ENCODE measurements around the gene WWOX.

Gene WWOX

DNA sequence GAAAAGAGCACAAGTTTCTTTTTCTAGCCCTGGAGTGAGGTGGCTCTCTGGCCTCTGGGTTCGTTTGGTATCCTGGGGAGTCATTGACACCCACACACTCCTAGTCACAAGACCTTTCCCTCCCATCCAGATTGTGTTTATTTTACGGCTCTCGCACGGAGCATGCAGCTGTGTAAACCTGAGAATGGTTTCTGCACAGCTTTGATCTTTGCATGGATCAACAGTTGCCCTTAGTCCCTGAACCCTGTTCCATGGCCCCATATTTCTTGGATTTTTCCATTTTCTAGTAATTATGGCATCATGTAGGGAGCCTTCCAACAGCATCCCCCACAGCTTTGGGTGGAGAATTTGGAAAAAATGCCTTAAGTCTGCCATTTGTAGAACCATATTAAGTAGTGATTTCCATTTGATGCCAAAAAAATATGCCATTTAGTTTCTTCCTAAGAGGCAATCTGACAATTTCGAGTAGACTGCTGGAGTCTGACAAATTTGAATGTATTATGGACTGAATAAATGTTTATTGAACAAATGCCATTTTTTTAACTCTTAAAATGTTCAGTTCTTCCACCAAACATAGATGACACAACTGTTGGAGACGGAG is 197.7 kb downstream of the WWOX start:
- TF ChIP-seq EZH2 (optimal IDR thresholded peaks at IDR 0.05; ENCODE audit: low read depth, low read length) (no peak), EZH2phosphoT487 (IDR thresholded peaks at IDR 0.05; ENCODE audit: low read length) (no peak)
- TF ChIP-seq, protein P1, sequence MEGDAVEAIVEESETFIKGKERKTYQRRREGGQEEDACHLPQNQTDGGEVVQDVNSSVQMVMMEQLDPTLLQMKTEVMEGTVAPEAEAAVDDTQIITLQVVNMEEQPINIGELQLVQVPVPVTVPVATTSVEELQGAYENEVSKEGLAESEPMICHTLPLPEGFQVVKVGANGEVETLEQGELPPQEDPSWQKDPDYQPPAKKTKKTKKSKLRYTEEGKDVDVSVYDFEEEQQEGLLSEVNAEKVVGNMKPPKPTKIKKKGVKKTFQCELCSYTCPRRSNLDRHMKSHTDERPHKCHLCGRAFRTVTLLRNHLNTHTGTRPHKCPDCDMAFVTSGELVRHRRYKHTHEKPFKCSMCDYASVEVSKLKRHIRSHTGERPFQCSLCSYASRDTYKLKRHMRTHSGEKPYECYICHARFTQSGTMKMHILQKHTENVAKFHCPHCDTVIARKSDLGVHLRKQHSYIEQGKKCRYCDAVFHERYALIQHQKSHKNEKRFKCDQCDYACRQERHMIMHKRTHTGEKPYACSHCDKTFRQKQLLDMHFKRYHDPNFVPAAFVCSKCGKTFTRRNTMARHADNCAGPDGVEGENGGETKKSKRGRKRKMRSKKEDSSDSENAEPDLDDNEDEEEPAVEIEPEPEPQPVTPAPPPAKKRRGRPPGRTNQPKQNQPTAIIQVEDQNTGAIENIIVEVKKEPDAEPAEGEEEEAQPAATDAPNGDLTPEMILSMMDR (IDR thresholded peaks at IDR 0.05; ENCODE audit: low read length), result no peak
- no peak overlapping the region for H3K4me2 ChIP-seq (ENCODE audit: low read depth, low read length)
- H3K9ac ChIP-seq (ENCODE audit: low read length), result no peak overlapping the region
- H4K20me1 ChIP-seq (ENCODE audit: insufficient read depth, low read length), result no peaks in the 10 kb centered on the region
- H3K27me3 ChIP-seq (replicated peaks; ENCODE audit: insufficient read depth, low read length), result no peaks in the 10 kb centered on the region
- no peak overlapping the region for H3K27ac ChIP-seq (ENCODE audit: low read length)
- H3F3A ChIP-seq (ENCODE audit: insufficient read depth, low read length), result no peaks in the 10 kb centered on the region
- no peaks in the 10 kb centered on the region for H3K36me3 ChIP-seq (replicated peaks; ENCODE audit: insufficient read depth, low read length)
- no peaks in the 10 kb centered on the region for H3K4me1 ChIP-seq (ENCODE audit: low read length)
- H3K9me3 ChIP-seq (replicated peaks; ENCODE audit: insufficient read depth, low read length), result no peaks in the 10 kb centered on the region
- no peak for DNase-seq
- no peaks in the 10 kb centered on the region for H3K9me2 ChIP-seq (replicated peaks; ENCODE audit: insufficient read depth, low read length)
- no peaks in the 10 kb centered on the region for H3K79me2 ChIP-seq (ENCODE audit: low read length)
- no peak overlapping the region for H2AFZ ChIP-seq (ENCODE audit: low read length)
- no peak overlapping the region for H3K4me3 ChIP-seq (ENCODE audit: low read length)

DNA sequence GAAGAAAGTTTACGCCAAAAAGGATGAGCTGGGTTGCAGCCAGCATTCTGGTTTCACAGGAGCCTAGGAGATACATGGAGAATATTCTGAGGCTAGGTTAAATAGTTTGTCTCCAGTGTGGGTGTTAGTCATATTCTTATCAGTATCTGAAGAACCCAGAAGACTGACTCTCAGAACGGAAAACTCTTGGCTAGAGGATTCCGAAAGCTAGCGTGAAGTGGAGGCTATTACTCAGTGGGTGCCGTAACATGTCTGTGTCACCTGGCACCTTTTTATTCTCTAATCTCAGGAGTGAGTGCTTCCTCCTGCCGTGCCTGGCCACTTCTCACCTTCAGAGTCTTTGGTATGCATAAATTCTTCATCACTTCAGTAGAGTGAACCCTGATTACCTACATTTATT is 199.5 kb downstream of the WWOX start:
- no peak overlapping the region for H3K4me3 ChIP-seq (ENCODE audit: low read length)
- H3F3A ChIP-seq (ENCODE audit: insufficient read depth, low read length), result no peaks in the 10 kb centered on the region
- H3K27me3 ChIP-seq (replicated peaks; ENCODE audit: insufficient read depth, low read length), result no peaks in the 10 kb centered on the region
- H3K79me2 ChIP-seq (ENCODE audit: low read length), result no peaks in the 10 kb centered on the region
- no peaks in the 10 kb centered on the region for H3K4me1 ChIP-seq (ENCODE audit: low read length)
- H3K4me2 ChIP-seq (ENCODE audit: low read depth, low read length), result no peak overlapping the region
- no peaks in the 10 kb centered on the region for H3K9me2 ChIP-seq (replicated peaks; ENCODE audit: insufficient read depth, low read length)
- H3K9me3 ChIP-seq (replicated peaks; ENCODE audit: insufficient read depth, low read length), result no peaks in the 10 kb centered on the region
- DNase-seq, result no peak
- H2AFZ ChIP-seq (ENCODE audit: low read length), result no peak overlapping the region
- H3K9ac ChIP-seq (ENCODE audit: low read length), result no peak overlapping the region
- H3K27ac ChIP-seq (ENCODE audit: low read length), result no peak overlapping the region
- no peaks in the 10 kb centered on the region for H3K36me3 ChIP-seq (replicated peaks; ENCODE audit: insufficient read depth, low read length)
- H4K20me1 ChIP-seq (ENCODE audit: insufficient read depth, low read length), result no peaks in the 10 kb centered on the region
- no peak for TF ChIP-seq EZH2 (optimal IDR thresholded peaks at IDR 0.05; ENCODE audit: low read depth, low read length)
- TF ChIP-seq, protein P1 (IDR thresholded peaks at IDR 0.05; ENCODE audit: low read length), result no peak
- TF ChIP-seq EZH2phosphoT487 (IDR thresholded peaks at IDR 0.05; ENCODE audit: low read length), result no peak

DNA sequence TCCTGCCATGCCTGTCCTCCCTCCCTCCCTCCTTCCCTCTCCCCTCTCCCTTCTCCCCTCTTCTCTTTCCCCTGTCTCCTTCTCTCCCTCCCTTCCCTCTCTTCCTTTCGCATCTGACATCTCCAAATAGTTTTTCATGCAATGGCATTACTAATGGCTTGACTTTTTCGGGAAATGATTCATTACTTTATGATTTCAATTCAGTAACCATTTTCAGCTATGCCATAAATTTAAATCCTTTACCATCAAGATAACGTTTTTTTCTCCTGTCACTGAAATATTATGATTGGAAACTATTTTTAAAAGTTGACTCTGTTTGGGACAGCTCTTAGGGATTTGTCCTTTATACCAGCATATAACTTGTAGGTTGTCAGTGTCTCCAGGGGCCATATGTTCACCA is 201.0 kb downstream of the WWOX start:
- no peak for DNase-seq
- Histone ChIP-seq H3K4me2 (ENCODE audit: low read depth, low read length) (no peak overlapping the region), H3K9me3 (replicated peaks; ENCODE audit: insufficient read depth, low read length) (no peaks in the 10 kb centered on the region), H3K27me3 (replicated peaks; ENCODE audit: insufficient read depth, low read length) (no peaks in the 10 kb centered on the region), H3K4me1 (ENCODE audit: low read length) (no peaks in the 10 kb centered on the region), H2AFZ (ENCODE audit: low read length) (no peak overlapping the region), H4K20me1 (ENCODE audit: insufficient read depth, low read length) (no peaks in the 10 kb centered on the region), H3K79me2 (ENCODE audit: low read length) (no peaks in the 10 kb centered on the region), H3K27ac (ENCODE audit: low read length) (no peak overlapping the region), H3K9me2 (replicated peaks; ENCODE audit: insufficient read depth, low read length) (no peaks in the 10 kb centered on the region), H3K4me3 (ENCODE audit: low read length) (no peak overlapping the region), H3K9ac (ENCODE audit: low read length) (no peak overlapping the region), H3K36me3 (replicated peaks; ENCODE audit: insufficient read depth, low read length) (no peaks in the 10 kb centered on the region), H3F3A (ENCODE audit: insufficient read depth, low read length) (no peaks in the 10 kb centered on the region)
- TF ChIP-seq EZH2phosphoT487 (IDR thresholded peaks at IDR 0.05; ENCODE audit: low read length) (no peak), EZH2 (optimal IDR thresholded peaks at IDR 0.05; ENCODE audit: low read depth, low read length) (no peak)
- TF ChIP-seq, protein P1 (IDR thresholded peaks at IDR 0.05; ENCODE audit: low read length), result no peak

Measured in MM.1S (cell line).